Panc1 (cell line): ENCODE data around the gene CCNQ.

ENCODE experiments used
- CTCF ChIP-seq: fragments of 450-650 bp; IDR thresholded peaks from 2 replicates; pipeline ENCODE4 v1.5.1; 2017; ENCODE audit warnings: mild to moderate bottlenecking
- POLR2AphosphoS5 ChIP-seq: IDR thresholded peaks from 2 replicates; pipeline ENCODE4 v1.6.1; 2012; ENCODE audit warnings: mild to moderate bottlenecking, low read depth, low read length, moderate library complexity
- TF ChIP-seq, protein P1 (sequence below), 2 experiments: IDR thresholded peaks; 2 replicates each; pipeline ENCODE4 v1.6.1; 2011 to 2012; ENCODE audit warnings: low read depth in 2 of 2, control low read depth in 1 of 2, low read length in 1 of 2, mild to moderate bottlenecking in 1 of 2, moderate library complexity in 1 of 2; ENCODE audit not compliant: insufficient read depth in 1 of 2

GRCh38 chrX:153606503-153606902 is 7.6 kb upstream of the CCNQ start:
- TF ChIP-seq CTCF (no peak), POLR2AphosphoS5 (no peak)
- TF ChIP-seq, protein P1, sequence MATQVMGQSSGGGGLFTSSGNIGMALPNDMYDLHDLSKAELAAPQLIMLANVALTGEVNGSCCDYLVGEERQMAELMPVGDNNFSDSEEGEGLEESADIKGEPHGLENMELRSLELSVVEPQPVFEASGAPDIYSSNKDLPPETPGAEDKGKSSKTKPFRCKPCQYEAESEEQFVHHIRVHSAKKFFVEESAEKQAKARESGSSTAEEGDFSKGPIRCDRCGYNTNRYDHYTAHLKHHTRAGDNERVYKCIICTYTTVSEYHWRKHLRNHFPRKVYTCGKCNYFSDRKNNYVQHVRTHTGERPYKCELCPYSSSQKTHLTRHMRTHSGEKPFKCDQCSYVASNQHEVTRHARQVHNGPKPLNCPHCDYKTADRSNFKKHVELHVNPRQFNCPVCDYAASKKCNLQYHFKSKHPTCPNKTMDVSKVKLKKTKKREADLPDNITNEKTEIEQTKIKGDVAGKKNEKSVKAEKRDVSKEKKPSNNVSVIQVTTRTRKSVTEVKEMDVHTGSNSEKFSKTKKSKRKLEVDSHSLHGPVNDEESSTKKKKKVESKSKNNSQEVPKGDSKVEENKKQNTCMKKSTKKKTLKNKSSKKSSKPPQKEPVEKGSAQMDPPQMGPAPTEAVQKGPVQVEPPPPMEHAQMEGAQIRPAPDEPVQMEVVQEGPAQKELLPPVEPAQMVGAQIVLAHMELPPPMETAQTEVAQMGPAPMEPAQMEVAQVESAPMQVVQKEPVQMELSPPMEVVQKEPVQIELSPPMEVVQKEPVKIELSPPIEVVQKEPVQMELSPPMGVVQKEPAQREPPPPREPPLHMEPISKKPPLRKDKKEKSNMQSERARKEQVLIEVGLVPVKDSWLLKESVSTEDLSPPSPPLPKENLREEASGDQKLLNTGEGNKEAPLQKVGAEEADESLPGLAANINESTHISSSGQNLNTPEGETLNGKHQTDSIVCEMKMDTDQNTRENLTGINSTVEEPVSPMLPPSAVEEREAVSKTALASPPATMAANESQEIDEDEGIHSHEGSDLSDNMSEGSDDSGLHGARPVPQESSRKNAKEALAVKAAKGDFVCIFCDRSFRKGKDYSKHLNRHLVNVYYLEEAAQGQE (IDR thresholded peaks at IDR 0.05; ENCODE audit: insufficient read depth in 1 of 2, low read depth in 2 of 2, low read length in 1 of 2) = no peak
